Endothelial cell of umbilical vein (primary cell): ENCODE data around the gene VPREB3. TPM values are rescaled to one million over a fixed set of nuclear protein-coding genes. Genes with fewer than 3 reads are reported as not detected.

ENCODE experiments used
- BruUV-seq: library from RNA; stranded (reverse); fragments of 400-500 nt; replicated peaks from 2 replicates; lab custom pipeline; 2021; lab: Mats Ljungman, UMichigan
- CTCF ChIA-PET: fragments of 300-600, 350-600 bp; sonication (Branson Sonifier 250); formaldehyde crosslinking; loops from one replicate; lab custom pipeline; 2021; ENCODE audit warnings: antibody characterized with exemption, inconsistent platforms; lab: Charles Lee
- POLR2A ChIA-PET: fragments of 300-600, 350-600 bp; sonication (Branson Sonifier 250); formaldehyde crosslinking; loops from one replicate; lab custom pipeline; 2021; ENCODE audit warnings: antibody characterized with exemption, inconsistent platforms; lab: Charles Lee
- DNase-seq: peaks from one replicate; pipeline ENCODE4 v3.0.0-alpha.2; 2011; ENCODE audit warnings: low read depth, low spot score
- FAIRE-seq: peaks from 2 replicates; lab custom pipeline; 2011; peaks lifted over from hg19 to GRCh38; lab: Jason Lieb, UNC
- H2AFZ ChIP-seq: 2 replicates; pipeline ENCODE4 v1.6.0; 2012; ENCODE audit warnings: low read depth, low read length, control low read depth, inconsistent platforms
- H3K27ac ChIP-seq: 2 replicates; pipeline ENCODE4 v1.5.1; 2011; ENCODE audit warnings: low read depth, mild to moderate bottlenecking, control low read depth, low read length, moderate library complexity; ENCODE audit not compliant: insufficient read depth
- H3K27me3 ChIP-seq, 2 experiments: 2 replicates each; pipeline versions ENCODE4 v1.6.0 to v1.6.1; 2011; ENCODE audit warnings: low read length in 2 of 2, mixed read lengths in 1 of 2; ENCODE audit not compliant: control insufficient read depth in 2 of 2, insufficient read depth in 2 of 2
- H3K36me3 ChIP-seq, 2 experiments: 2 replicates in 1 of 2; 3 replicates in 1 of 2; pipeline ENCODE4 v1.5.1; 2011; ENCODE audit warnings: low read length in 2 of 2, mild to moderate bottlenecking in 1 of 2, moderate library complexity in 1 of 2; ENCODE audit not compliant: control insufficient read depth in 2 of 2, insufficient read depth in 2 of 2; ENCODE audit errors: extremely low read depth in 1 of 2
- H3K4me1 ChIP-seq: 3 replicates; pipeline ENCODE4 v1.5.1; 2011; ENCODE audit warnings: mild to moderate bottlenecking, low read length; ENCODE audit not compliant: control insufficient read depth, insufficient read depth; ENCODE audit errors: extremely low read depth
- H3K4me2 ChIP-seq: 2 replicates; pipeline ENCODE4 v1.6.1; 2011; ENCODE audit warnings: low read length, control low read depth, mixed read lengths; ENCODE audit not compliant: insufficient read depth
- H3K4me3 ChIP-seq, 3 experiments: fragments of 200-600 bp in 1 of 3; sonication (generic), shearing (Covaris generic) in 1 of 3; replicated peaks in 1 of 3; 2 replicates each; pipeline ENCODE4 v1.5.1; 2011 to 2016; ENCODE audit warnings: control low read depth in 3 of 3, low read length in 3 of 3, mild to moderate bottlenecking in 2 of 3, inconsistent platforms in 1 of 3, low read depth in 1 of 3, moderate library complexity in 1 of 3; ENCODE audit not compliant: insufficient read depth in 1 of 3
- H3K79me2 ChIP-seq: 2 replicates; pipeline ENCODE4 v1.6.0; 2012; ENCODE audit warnings: low read length, inconsistent platforms; ENCODE audit not compliant: control insufficient read depth, insufficient read depth
- H3K9ac ChIP-seq: replicated peaks from 2 replicates; pipeline ENCODE3; 2011; ENCODE audit warnings: low read length, control low read depth; ENCODE audit not compliant: insufficient read depth; ENCODE audit errors: extremely low read depth
- H3K9me1 ChIP-seq: replicated peaks from 3 replicates; pipeline ENCODE4 v1.6.0; 2011; ENCODE audit warnings: mild to moderate bottlenecking, low read length; ENCODE audit not compliant: control insufficient read depth, insufficient read depth; ENCODE audit errors: extremely low read depth
- H3K9me3 ChIP-seq: replicated peaks from 2 replicates; pipeline ENCODE4 v1.5.1; 2012; ENCODE audit warnings: low read length, inconsistent platforms; ENCODE audit not compliant: control insufficient read depth, insufficient read depth
- H4K20me1 ChIP-seq: replicated peaks from 2 replicates; pipeline ENCODE3; 2011; ENCODE audit warnings: mild to moderate bottlenecking, low read length; ENCODE audit not compliant: control insufficient read depth, insufficient read depth; ENCODE audit errors: extremely low read depth
- CTCF ChIP-seq, 2 donors: IDR thresholded peaks; 1 replicate in 1 of 2; 2 replicates in 1 of 2; pipeline ENCODE4 v1.5.1; 2011; ENCODE audit warnings: low read length in 2 of 2, mild to moderate bottlenecking in 2 of 2, moderate library complexity in 2 of 2, control low read depth in 1 of 2, inconsistent platforms in 1 of 2, low read depth in 1 of 2; ENCODE audit not compliant: insufficient read depth in 1 of 2; ENCODE audit errors: extremely low read depth in 1 of 2
- FOS ChIP-seq: IDR thresholded peaks from 2 replicates; pipeline ENCODE4 v1.6.1; 2011; ENCODE audit warnings: mild to moderate bottlenecking, low read length, moderate library complexity, borderline replicate concordance; ENCODE audit not compliant: insufficient read depth
- GATA2 ChIP-seq: IDR thresholded peaks from 2 replicates; pipeline ENCODE4 v1.7.0; 2011; ENCODE audit warnings: low read depth, mild to moderate bottlenecking, moderate library complexity, mixed read lengths, low read length; ENCODE audit not compliant: insufficient read length, insufficient read depth
- JUN ChIP-seq: IDR thresholded peaks from 2 replicates; pipeline ENCODE4 v1.6.1; 2011; ENCODE audit warnings: borderline replicate concordance, low read depth; ENCODE audit not compliant: insufficient read length, insufficient read depth
- MYC ChIP-seq: IDR thresholded peaks from one replicate; pipeline ENCODE4 v1.6.1; 2011; ENCODE audit warnings: mild to moderate bottlenecking, low read depth, low read length
- POLR2A ChIP-seq: IDR thresholded peaks from 2 replicates; pipeline ENCODE4 v1.6.1; 2012; ENCODE audit warnings: low read depth, mild to moderate bottlenecking, control low read depth, low read length
- dilution Hi-C: fragments of 300-500 bp; cut with MboI; formaldehyde crosslinking; loops from one replicate; pipeline ENCODE4 v1.15.0; 2019; ENCODE audit warnings: low sequenced_read_pairs; ENCODE audit not compliant: extremely low pct_ligation_motif_present
- intact Hi-C: fragments of 100-400 bp; cut with micrococcal nuclease; formaldehyde crosslinking; loops from one replicate; pipeline ENCODE4 v1.10.0; 2022
- polyA plus RNA-seq, 4 experiments: library from polyadenylated mRNA; depleted of rRNA in 3 of 4; stranded (reverse) in 3 of 4; unstranded in 1 of 4; fragments of >200 nt; gene quantifications; 2 replicates each; pipeline versions ENCODE4 v1.2.1 to v1.2.3, GENCODE V29; 2011 to 2012; ENCODE audit warnings: missing spikeins in 1 of 4
- total RNA-seq: library from RNA; stranded (reverse); gene quantifications from 2 replicates; pipeline ENCODE4 v1.2.3, GENCODE V29; 2021

The VPREB3 gene
- total and polyA plus RNA-seq, 2 donors (not counting 3 experiments of a cell fraction or from before 2014, with no cell fraction given), result not detected

- Histone ChIP-seq H3K27me3 (no peaks in the 10 kb centered on the region), H3K79me2 (peaks cover 56% of the 10 kb centered on the region), H3K9ac (peak overlapping the region; percentile 99), H3K4me3 (peak overlapping the region; percentile 19 to 81 (median 78)), H3K9me3 (no peaks in the 10 kb centered on the region), H3K9me1 (no peaks in the 10 kb centered on the region), H3K36me3 (peaks cover 0 to 9% of the 10 kb centered on the region in 2 experiments), H2AFZ (no peak overlapping the region), H4K20me1 (peaks cover 2% of the 10 kb centered on the region), H3K4me1 (peaks cover 13% of the 10 kb centered on the region), H3K4me2 (peak overlapping the region; percentile 89), H3K27ac (no peak overlapping the region)
- ChIA-PET CTCF (interaction anchor here (1.1 to 3.5 kb wide), 5 partner anchors 15 to 61 kb away, joined by 3 to 15 read pairs (median 4); partner anchors contain the start of genes CHCHD10 and MMP11), POLR2A (no interaction called here)
- TF ChIP-seq JUN (no peak), FOS (no peak), POLR2A (no peak), GATA2 (no peak)
- no peak for DNase-seq
- BruUV-seq, result TSS peak; percentile 38
- intact Hi-C loops (loop anchor here (1.0 to 5.0 kb wide), 2 partner anchors 17 to 49 kb away; partner anchors contain the start of gene DERL3), dilution Hi-C loops (no loop called here)
- no peak for FAIRE-seq
Observed at GRCh38 chr22:23787910-23788309, 33.7 kb upstream of the VPREB3 start.

- peak overlapping the region; percentile 89 for H3K4me2 ChIP-seq
- H3K27me3 ChIP-seq, result no peaks in the 10 kb centered on the region
- peak overlapping the region; percentile 19 to 81 (median 78) for H3K4me3 ChIP-seq
- no peaks in the 10 kb centered on the region for H3K9me1 ChIP-seq
- dilution Hi-C loops, result no loop called here
- FAIRE-seq, result peak; percentile 21
- intact Hi-C loops, result loop anchor here (1.0 to 5.0 kb wide), 2 partner anchors 16 to 50 kb away; partner anchors contain the start of gene DERL3
- peaks cover 0 to 7% of the 10 kb centered on the region in 2 experiments for H3K36me3 ChIP-seq
- H3K9ac ChIP-seq, result peak overlapping the region; percentile 99
- H3K4me1 ChIP-seq, result peaks cover 13% of the 10 kb centered on the region
- BruUV-seq, result no TSS peak
- no peak overlapping the region for H3K27ac ChIP-seq
- CTCF ChIA-PET, result interaction anchor here (1.1 to 3.5 kb wide), 5 partner anchors 10 to 62 kb away, joined by 3 to 15 read pairs (median 4); partner anchors contain the start of genes CHCHD10 and MMP11
- no peaks in the 10 kb centered on the region for H3K9me3 ChIP-seq
- DNase-seq, result no peak
- H3K79me2 ChIP-seq, result peaks cover 52% of the 10 kb centered on the region
- no peak overlapping the region for H2AFZ ChIP-seq
- H4K20me1 ChIP-seq, result peaks cover 2% of the 10 kb centered on the region
- TF ChIP-seq JUN, result no peak
- TF ChIP-seq FOS, result no peak
- TF ChIP-seq GATA2, result no peak
- no peak for TF ChIP-seq CTCF (IDR thresholded peaks at IDR 0.05; ENCODE audit: extremely low read depth in 1 of 2, insufficient read depth in 1 of 2, low read depth in 1 of 2, low read length in 2 of 2)
- no peak for TF ChIP-seq MYC
- no peak for TF ChIP-seq POLR2A
- POLR2A ChIA-PET, result no interaction called here
Observed at GRCh38 chr22:23787600-23787896, 33.3 kb upstream of the VPREB3 start.
